OCI-LY1 (cell line): ENCODE results near the gene HHEX.

Experiments
- EZH2 ChIP-seq: fragments of 200-600 bp; sonication (generic), shearing (Covaris generic); IDR thresholded peaks from 2 replicates; pipeline ENCODE4 v1.8.0; 2017; ENCODE audit warnings: borderline replicate concordance, mixed run types, mild to moderate bottlenecking, antibody characterized with exemption, low read length, moderate library complexity, mixed read lengths
- TF ChIP-seq, protein P1 (sequence below): fragments of 200-600 bp; sonication (generic), shearing (Covaris generic); IDR thresholded peaks from 2 replicates; pipeline ENCODE4 v1.5.1; 2017; ENCODE audit warnings: mild to moderate bottlenecking, antibody characterized with exemption, low read length, moderate library complexity, mixed read lengths

DNA sequence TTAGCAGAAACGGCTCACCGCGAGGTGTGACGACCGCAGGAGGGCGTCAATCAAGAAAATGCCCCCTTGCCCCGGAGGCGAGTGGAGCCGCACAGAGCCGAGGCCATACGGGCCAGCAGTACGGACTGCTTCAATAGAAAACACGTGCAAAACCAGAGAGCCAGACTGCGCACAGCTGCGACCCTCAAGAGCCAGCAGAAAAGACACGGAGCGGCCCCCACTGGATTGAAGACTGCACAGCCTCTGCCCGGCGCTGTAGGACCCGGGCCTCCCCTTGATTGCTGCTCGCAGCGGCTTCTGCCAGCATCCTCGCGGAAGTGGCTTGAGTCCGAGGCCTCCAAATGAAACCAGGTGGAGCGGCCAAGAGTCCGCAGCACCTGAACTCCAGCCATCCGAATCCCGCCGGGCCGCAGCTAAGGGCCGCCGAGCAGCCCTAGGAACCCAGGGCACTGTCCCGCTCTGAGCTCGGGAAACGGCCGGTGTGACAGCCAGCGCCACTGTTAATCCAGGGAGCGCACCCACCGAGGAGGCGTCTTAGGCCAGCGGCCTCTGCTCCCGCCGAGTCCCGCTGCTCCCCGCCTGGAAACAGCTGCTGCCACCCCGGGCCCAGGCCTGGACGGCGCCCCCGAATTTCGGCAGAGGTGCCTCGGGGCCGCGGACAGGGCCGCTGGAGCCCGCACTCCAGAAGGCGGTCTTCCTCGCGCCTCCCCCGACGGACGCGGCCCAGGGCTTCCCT lies 660 bp upstream of the HHEX start:
- TF ChIP-seq, protein P1, sequence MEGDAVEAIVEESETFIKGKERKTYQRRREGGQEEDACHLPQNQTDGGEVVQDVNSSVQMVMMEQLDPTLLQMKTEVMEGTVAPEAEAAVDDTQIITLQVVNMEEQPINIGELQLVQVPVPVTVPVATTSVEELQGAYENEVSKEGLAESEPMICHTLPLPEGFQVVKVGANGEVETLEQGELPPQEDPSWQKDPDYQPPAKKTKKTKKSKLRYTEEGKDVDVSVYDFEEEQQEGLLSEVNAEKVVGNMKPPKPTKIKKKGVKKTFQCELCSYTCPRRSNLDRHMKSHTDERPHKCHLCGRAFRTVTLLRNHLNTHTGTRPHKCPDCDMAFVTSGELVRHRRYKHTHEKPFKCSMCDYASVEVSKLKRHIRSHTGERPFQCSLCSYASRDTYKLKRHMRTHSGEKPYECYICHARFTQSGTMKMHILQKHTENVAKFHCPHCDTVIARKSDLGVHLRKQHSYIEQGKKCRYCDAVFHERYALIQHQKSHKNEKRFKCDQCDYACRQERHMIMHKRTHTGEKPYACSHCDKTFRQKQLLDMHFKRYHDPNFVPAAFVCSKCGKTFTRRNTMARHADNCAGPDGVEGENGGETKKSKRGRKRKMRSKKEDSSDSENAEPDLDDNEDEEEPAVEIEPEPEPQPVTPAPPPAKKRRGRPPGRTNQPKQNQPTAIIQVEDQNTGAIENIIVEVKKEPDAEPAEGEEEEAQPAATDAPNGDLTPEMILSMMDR, result peak; percentile 20; the same call in 1 of the 2 replicates
- no peak for TF ChIP-seq EZH2
